HG03439 (cell line): ENCODE measurements around the gene TCF20.
A peak's percentile ranks its signal among the peaks of the same experiment; 100 is the strongest.

Experiments used
- ATAC-seq: cut with Tn5 transposase; IDR thresholded peaks from one replicate; pipeline ENCODE4 v1.9.1; 2021; ENCODE audit warnings: mild to moderate bottlenecking, moderate library complexity; ENCODE audit not compliant: unreplicated experiment

The TCF20 gene

GRCh38 chr22:42301077-42301741, 30.8 kb upstream of the TCF20 start:
- ATAC-seq = no peak

- peak; percentile 54 for ATAC-seq
Measured at GRCh38 chr22:42300259-42301076, 30.0 kb upstream of the TCF20 start.

- ATAC-seq = no peak
Measured at GRCh38 chr22:42299586-42300258, 29.3 kb upstream of the TCF20 start.

GRCh38 chr22:42298746-42299145, 28.3 kb upstream of the TCF20 start:
- ATAC-seq = no peak

- ATAC-seq = no peak
Measured at GRCh38 chr22:42297778-42298177, 27.3 kb upstream of the TCF20 start.

- ATAC-seq = no peak
Measured at GRCh38 chr22:42296883-42297282, 26.4 kb upstream of the TCF20 start.

- ATAC-seq = no peak
Measured at GRCh38 chr22:42296381-42296853, 26.0 kb upstream of the TCF20 start.

- no peak for ATAC-seq
Measured at GRCh38 chr22:42294034-42294985, 23.9 kb upstream of the TCF20 start.

GRCh38 chr22:42292732-42293520, 22.5 kb upstream of the TCF20 start:
- ATAC-seq = no peak

- no peak for ATAC-seq
Measured at GRCh38 chr22:42291287-42291686, 20.8 kb upstream of the TCF20 start.

- ATAC-seq = no peak
Measured at GRCh38 chr22:42289671-42290541, 19.5 kb upstream of the TCF20 start.

- no peak for ATAC-seq
Measured at GRCh38 chr22:42288791-42289190, 18.3 kb upstream of the TCF20 start.

GRCh38 chr22:42287174-42287890, 16.9 kb upstream of the TCF20 start:
- ATAC-seq = no peak

GRCh38 chr22:42286205-42286604, 15.8 kb upstream of the TCF20 start:
- no peak for ATAC-seq

GRCh38 chr22:42285604-42286003, 15.2 kb upstream of the TCF20 start:
- ATAC-seq = no peak

- no peak for ATAC-seq
Measured at GRCh38 chr22:42284643-42285181, 14.3 kb upstream of the TCF20 start.

- ATAC-seq = no peak
Measured at GRCh38 chr22:42284202-42284591, 13.7 kb upstream of the TCF20 start.
